HPDE6-E6E7 (cell line): ENCODE results near the gene MEIOSIN.

Experiments used
- DNase-seq: peaks from one replicate; pipeline ENCODE4 v3.0.0; 2011; ENCODE audit warnings: missing footprints; ENCODE audit errors: extremely low spot score

MEIOSIN gene

GRCh38 chr19:45764945-45765701, 31.9 kb downstream of the MEIOSIN start:
- DNase-seq = no peak

DNA sequence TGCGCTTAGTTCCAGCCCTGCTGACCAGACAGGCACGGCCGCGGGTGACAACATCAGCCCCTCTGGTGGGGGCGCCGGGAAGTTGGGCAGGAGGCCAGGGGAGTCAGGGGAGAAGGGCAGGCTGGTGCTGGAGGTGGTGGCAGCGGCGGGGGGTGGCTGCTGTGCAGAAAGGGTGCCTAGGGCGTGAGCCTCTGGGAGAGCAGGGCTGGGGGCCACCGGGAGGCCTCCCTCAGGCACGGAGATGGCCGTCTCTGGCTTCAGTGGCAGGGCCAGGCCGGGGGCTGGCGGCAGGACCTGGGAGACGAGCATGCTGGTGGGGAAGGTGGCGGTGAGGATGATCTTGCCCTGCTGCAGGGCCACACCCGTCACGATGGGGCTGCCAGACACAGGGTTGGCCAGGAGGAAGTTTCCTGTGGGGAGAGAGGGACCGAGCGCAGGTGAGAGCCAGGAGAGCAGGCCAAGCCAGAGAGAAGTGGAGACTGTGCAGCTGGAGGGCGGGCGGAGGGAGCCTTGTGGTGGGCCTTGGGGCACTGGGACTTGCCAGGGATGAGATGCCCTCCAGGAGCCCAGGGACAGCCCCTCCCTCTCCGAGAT, 32.6 kb downstream of the MEIOSIN start:
- DNase-seq = no peak

DNA sequence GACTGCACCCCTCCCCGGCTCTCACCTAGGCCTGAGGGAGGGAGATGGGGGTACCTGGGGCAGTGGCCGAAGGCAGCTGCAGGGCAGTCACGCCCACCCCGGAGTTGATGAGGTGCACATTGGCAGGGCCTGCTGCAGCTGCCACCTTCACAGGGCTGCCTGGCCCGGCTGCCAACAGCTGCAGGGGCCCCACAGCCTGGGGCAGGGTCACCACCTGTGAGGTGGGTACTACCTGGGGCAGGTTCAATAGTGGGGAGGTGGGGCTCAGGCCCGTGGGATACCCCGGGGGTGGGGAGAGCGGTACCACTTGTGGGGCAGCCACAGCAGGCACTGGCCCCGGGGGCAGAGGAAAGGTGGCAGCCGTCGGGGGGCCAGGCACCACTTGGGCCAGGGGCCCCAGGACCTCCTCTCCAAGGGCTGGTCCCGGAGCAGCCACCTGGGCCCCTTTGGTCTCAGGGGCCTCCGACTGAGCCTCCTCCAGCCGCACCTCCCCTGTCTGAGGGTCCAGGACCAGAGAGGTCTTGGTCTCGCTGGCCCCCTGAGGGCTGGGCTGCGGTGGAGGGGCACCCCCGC, 33.1 kb downstream of the MEIOSIN start:
- no peak for DNase-seq

- DNase-seq = no peak
Observed at GRCh38 chr19:45766869-45767346, 33.7 kb downstream of the MEIOSIN start.

- peak; percentile 70 for DNase-seq
Observed at GRCh38 chr19:45767410-45767880, 34.2 kb downstream of the MEIOSIN start.

GRCh38 chr19:45767881-45768654, 34.8 kb downstream of the MEIOSIN start:
- no peak for DNase-seq

GRCh38 chr19:45768655-45768983, 35.4 kb downstream of the MEIOSIN start:
- no peak for DNase-seq

DNA sequence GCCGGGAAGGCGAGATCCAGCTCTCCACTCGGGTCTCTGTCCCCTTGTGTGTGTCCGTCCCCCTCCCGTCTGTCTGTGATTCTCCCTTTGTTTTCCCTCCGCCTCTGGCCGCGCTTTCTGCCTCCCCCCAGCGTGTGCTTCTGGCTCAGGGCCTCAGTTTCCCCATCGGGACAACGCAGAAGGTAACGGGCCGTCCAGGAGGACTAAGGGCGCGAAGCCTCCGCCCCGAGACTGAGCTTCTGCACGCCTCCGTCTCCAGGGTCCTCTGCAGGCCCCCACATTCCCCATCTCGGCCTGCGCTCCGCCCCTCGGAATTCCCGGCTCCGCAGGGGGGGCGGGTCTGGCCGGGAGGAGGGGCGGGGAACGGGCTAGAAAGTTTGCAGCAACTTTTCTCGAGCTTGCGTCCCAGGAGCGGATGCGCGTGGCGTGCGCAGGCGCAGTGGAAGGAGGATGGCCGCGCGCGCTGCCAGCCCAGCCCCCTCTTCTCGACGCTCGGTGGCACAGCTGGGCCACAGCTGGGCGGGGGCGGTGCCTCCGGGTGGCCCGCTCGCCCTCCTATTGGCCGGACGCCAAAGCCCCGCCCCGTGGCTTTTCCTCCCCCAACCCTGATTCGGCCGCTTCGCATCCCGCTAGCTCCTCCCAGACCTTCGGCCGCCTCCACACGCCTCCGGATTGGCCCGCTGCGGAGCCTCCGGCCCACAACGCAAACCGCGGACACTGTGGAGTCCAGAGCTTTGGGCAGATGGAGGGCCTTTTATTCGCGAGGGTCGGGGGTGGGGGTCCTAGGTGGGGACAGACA, 35.9 kb downstream of the MEIOSIN start, which contains the start of gene SIX5:
SIX5 (minus strand) TSS at position 269 of the 799 bp plus-strand sequence. CDS start 408 bp downstream, outside the sequence.
- peak; percentile 89 for DNase-seq

- DNase-seq = no peak
Observed at GRCh38 chr19:45769821-45770191, 36.6 kb downstream of the MEIOSIN start.

DNA sequence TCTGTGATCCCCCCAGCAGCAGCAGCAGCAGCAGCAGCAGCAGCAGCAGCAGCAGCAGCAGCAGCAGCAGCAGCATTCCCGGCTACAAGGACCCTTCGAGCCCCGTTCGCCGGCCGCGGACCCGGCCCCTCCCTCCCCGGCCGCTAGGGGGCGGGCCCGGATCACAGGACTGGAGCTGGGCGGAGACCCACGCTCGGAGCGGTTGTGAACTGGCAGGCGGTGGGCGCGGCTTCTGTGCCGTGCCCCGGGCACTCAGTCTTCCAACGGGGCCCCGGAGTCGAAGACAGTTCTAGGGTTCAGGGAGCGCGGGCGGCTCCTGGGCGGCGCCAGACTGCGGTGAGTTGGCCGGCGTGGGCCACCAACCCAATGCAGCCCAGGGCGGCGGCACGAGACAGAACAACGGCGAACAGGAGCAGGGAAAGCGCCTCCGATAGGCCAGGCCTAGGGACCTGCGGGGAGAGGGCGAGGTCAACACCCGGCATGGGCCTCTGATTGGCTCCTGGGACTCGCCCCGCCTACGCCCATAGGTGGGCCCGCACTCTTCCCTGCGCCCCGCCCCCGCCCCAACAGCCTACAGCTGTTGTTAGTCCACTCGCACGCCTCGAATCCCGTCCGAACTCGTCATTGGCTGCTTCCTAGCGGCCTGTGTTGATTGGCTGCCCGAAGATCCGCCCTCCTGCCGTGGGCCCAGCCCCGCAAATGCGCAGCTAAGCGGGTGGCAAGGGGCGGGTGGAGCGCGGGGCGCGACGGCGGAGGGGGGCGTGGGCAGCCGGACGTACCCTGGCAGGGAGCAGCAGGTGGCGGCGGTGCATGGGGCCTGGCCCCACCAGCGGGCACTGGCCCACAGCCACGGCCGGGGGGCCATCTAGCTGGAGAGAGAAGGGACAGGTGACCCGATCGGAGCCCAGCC, 37.2 kb downstream of the MEIOSIN start:
- peak; percentile 96 for DNase-seq

DNA sequence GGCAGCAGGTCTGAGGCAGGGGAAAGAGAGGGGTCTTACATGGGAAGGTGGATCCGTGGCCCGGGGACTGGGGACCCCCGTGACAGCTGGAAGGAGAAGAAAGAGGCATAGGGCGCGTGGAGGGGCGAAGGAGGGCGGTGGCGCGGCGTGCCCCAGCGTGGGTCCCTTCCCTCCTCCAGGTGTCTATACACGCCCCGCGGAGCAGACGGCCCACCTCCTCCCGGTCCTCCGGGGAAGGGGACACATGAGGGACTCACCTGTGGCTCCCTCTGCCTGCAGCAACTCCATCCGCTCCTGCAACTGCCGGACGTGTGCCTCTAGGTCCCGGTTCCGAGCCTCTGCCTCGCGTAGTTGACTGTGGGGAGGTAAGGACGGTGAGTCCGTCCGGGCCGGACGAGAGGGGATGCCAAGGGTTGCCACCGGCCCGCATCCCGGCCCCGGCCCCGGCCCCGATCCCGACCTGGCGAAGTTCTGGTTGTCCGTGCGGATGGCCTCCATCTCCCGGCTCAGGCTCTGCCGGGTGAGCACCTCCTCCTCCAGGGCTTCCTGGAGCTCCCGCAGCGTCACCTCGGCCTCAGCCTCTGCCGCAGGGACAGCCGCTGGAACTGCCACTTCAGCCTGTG, 38.2 kb downstream of the MEIOSIN start:
- DNase-seq = no peak

DNA sequence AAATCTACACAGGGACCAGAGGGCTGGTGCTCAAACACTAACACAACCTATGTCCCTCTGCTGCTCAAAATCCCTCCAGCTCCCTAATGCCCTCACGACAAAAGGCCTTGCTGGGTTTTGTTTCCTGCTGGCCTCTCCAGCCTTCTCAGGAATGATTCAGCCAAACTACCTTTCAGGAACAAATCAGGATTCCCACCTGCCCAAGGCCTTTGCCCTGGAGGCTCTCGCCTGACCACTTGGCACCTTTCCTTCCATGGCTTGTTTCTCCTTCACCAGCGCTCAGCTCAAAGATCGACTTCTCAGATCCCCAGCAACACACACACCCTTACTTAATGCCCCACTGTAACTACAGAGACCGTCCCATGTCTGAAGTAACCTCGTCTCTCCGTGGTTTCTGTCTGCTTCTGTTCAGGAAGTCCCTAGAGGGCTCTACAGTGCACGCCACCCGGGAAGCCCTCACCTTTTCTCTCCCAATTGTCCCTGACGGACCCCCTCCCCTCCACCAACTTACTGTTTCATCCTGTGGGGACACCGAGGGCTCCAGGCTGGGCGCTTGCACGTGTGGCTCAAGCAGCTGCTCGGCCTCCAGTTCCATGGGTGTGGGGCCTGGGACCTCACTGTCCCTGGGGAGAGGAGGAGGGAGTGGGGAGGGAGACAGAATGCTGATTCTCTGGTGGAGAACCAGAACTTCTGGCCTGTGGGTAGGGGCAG, 39.0 kb downstream of the MEIOSIN start:
- no peak for DNase-seq

- no peak for DNase-seq
Observed at GRCh38 chr19:45772912-45773311, 39.7 kb downstream of the MEIOSIN start.

DNA sequence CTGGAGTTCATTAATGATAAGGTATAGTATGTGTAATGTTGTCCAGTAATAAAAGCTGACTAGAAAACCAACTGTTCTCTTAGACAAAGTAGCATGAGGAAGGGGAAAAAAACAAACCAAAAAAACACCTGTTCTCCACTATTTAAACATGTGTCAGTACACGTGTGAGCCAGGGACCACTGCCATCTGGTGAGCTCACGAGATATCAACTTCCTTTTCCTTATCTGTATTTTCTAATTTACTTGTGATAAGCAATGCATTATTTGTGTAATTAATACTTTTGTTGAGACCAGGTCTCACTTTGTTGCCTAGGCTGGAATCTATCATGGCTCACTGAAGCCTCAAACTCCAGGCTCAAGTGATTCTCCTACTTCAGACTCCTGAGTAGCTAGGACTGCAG, 40.1 kb downstream of the MEIOSIN start:
- DNase-seq = no peak

DNA sequence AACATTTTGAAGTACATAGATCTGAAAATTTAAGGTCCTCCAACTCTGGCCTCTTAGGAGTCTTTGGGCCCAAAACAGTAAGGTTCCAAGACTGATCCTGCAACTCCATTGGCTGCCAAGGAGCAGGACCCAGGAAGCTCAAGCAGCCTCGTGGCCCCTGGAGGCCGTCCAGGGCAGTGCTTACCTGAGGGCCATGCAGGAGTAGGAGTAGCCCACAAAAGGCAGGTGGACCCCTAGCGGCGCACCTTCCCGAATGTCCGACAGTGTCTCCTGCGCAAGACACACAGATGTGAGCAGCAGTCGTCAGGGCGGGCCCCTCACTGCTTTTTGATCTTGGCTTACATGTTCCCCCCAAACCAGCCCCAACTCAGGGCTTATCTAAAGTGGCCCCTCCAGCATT, 41.5 kb downstream of the MEIOSIN start:
- DNase-seq = no peak

DNA sequence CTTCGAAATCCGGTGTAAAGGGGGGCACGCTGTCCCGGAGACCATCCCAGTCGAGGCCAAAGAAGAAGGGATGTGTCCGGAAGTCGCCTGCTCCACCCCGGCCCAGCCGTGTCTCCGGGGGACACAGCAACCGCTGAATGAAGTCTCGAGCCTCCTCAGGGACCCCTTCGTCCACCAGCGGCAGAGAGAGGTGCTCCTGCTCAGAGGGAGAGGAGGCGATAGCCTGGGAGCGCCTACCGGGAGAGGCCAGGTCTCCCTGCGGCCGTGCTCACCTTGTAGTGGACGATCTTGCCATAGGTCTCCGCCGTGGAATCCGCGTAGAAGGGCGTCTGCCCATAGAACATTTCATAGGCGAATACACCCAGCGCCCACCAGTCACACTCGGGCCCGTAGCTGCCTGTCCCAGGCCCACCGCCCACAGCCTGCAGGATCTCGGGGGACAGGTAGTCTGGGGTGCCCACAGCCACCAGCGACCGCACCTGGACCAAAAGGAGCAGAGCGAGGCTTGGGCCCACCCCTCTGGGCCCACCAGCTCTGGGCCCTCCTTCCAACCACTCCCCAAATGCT, 44.2 kb downstream of the MEIOSIN start:
- no peak for DNase-seq

GRCh38 chr19:45778010-45778661, 44.9 kb downstream of the MEIOSIN start:
- DNase-seq = no peak
